H1 (cell line): Measurements from ENCODE around the gene HDAC10.

Experiments
- CBX5 ChIP-seq: fragments of 300-800, 300-1000 bp; sonication (generic); IDR thresholded peaks from 2 replicates; pipeline ENCODE4 v1.7.1; 2016; ENCODE audit warnings: antibody characterized with exemption, low read length, low read depth
- CHD7 ChIP-seq: fragments of 300-600 bp; sonication (generic); IDR thresholded peaks from 2 replicates; pipeline ENCODE4 v1.7.1; 2012; ENCODE audit warnings: low read length, moderate library complexity, mild to moderate bottlenecking, inconsistent platforms; ENCODE audit not compliant: insufficient replicate concordance
- CTCF ChIP-seq, 3 experiments: IDR thresholded peaks; 1 replicate in 2 of 3; 2 replicates in 1 of 3; pipeline versions ENCODE4 v1.5.1 to v1.6.1; 2011; ENCODE audit warnings: low read length in 3 of 3, mild to moderate bottlenecking in 3 of 3, inconsistent platforms in 2 of 3, low read depth in 1 of 3, moderate library complexity in 1 of 3; ENCODE audit not compliant: insufficient read depth in 1 of 3; ENCODE audit errors: control extremely low read depth in 1 of 3
- EGR1 ChIP-seq: IDR thresholded peaks from 2 replicates; pipeline ENCODE4 v1.6.1; 2011; ENCODE audit warnings: low read depth, low read length, borderline replicate concordance
- EP300 ChIP-seq, 2 experiments: IDR thresholded peaks; 1 replicate in 1 of 2; 2 replicates in 1 of 2; pipeline ENCODE4 v1.6.1; 2011 to 2012; ENCODE audit warnings: low read depth in 2 of 2, low read length in 2 of 2, mild to moderate bottlenecking in 2 of 2, borderline replicate concordance in 1 of 2, inconsistent platforms in 1 of 2, moderate library complexity in 1 of 2
- EZH2 ChIP-seq: fragments of 200-600 bp; sonication (generic); IDR thresholded peaks from 2 replicates; pipeline ENCODE4 v1.7.1; 2012; ENCODE audit warnings: low read depth, mild to moderate bottlenecking, moderate library complexity, low read length, inconsistent platforms; ENCODE audit not compliant: severe bottlenecking
- GABPA ChIP-seq: IDR thresholded peaks from 2 replicates; pipeline ENCODE4 v1.6.1; 2011; ENCODE audit warnings: mild to moderate bottlenecking, low read length, moderate library complexity, borderline replicate concordance; ENCODE audit not compliant: insufficient read depth
- NANOG ChIP-seq: IDR thresholded peaks from 2 replicates; pipeline ENCODE4 v1.6.1; 2011; ENCODE audit warnings: low read length, low read depth, mild to moderate bottlenecking, inconsistent platforms; ENCODE audit not compliant: insufficient read depth, poor library complexity, severe bottlenecking
- POLR2A ChIP-seq, 2 experiments: IDR thresholded peaks; 1 replicate in 1 of 2; 2 replicates in 1 of 2; pipeline ENCODE4 v1.6.1; 2011; ENCODE audit warnings: low read depth in 2 of 2, low read length in 2 of 2, mild to moderate bottlenecking in 2 of 2; ENCODE audit errors: control extremely low read depth in 1 of 2
- POLR2AphosphoS5 ChIP-seq: IDR thresholded peaks from 2 replicates; pipeline ENCODE4 v1.6.1; 2011; ENCODE audit warnings: low read depth, low read length
- TAF1 ChIP-seq: IDR thresholded peaks from 2 replicates; pipeline ENCODE4 v1.6.1; 2011; ENCODE audit warnings: mild to moderate bottlenecking, low read depth, low read length

GRCh38 chr22:50275181-50276055 lies 24.4 kb upstream of the HDAC10 start:
- TF ChIP-seq EP300 (IDR thresholded peaks at IDR 0.05; ENCODE audit: borderline replicate concordance in 1 of 2, low read depth in 2 of 2, low read length in 2 of 2) (no peak), POLR2A (IDR thresholded peaks at IDR 0.05; ENCODE audit: control extremely low read depth in 1 of 2, low read depth in 2 of 2, low read length in 2 of 2) (no peak), CTCF (IDR thresholded peaks at IDR 0.05; ENCODE audit: control extremely low read depth in 1 of 3, insufficient read depth in 1 of 3, low read depth in 1 of 3, low read length in 3 of 3) (no peak), TAF1 (no peak), CHD7 (no peak), EGR1 (no peak), NANOG (no peak), GABPA (no peak), POLR2AphosphoS5 (no peak), EZH2 (no peak), CBX5 (no peak)
